ENCODE data around the gene TDG.

The TDG gene

GRCh38 chr12:103965590-103966504 lies at the start of gene TDG:
Gene TDG (plus strand): TSS chr12:103965872. CDS start chr12:103966038, 166 bp downstream.
- DNase-seq = peak; percentile 95

- no peak for DNase-seq
These were observed 47.8 kb upstream of the TDG start for GRCh38 chr12:103917873-103918272.

GRCh38 chr12:103924761-103925641 lies 40.7 kb upstream of the TDG start:
- peak; percentile 36 for DNase-seq

GRCh38 chr12:103928682-103929045 lies 37.0 kb upstream of the TDG start:
- DNase-seq = peak; percentile 32

- DNase-seq = peak; percentile 77
These were observed 36.5 kb upstream of the TDG start for GRCh38 chr12:103929046-103929783.

- no peak for DNase-seq
These were observed 36.0 kb upstream of the TDG start for GRCh38 chr12:103929784-103930033.

GRCh38 chr12:103930034-103930786 lies 35.5 kb upstream of the TDG start, which contains the start of gene HSP90B1:
Gene HSP90B1 (plus strand): TSS chr12:103930410. CDS start chr12:103930516, 106 bp downstream.
- peak; percentile 100 for DNase-seq

- peak; percentile 25 for DNase-seq
These were observed 34.6 kb upstream of the TDG start for GRCh38 chr12:103930787-103931735.

- DNase-seq = no peak
These were observed 32.4 kb upstream of the TDG start for GRCh38 chr12:103933237-103933636.

- no peak for DNase-seq
These were observed 29.0 kb upstream of the TDG start for GRCh38 chr12:103936679-103937078.

- no peak for DNase-seq
These were observed 20.7 kb upstream of the TDG start for GRCh38 chr12:103944964-103945363.

- no peak for DNase-seq
These were observed 17.7 kb upstream of the TDG start for GRCh38 chr12:103947871-103948555.

- DNase-seq = no peak
These were observed 16.8 kb upstream of the TDG start for GRCh38 chr12:103948746-103949406.

GRCh38 chr12:103952497-103952896 lies 13.2 kb upstream of the TDG start:
- no peak for DNase-seq

- DNase-seq = no peak
These were observed 9.7 kb upstream of the TDG start for GRCh38 chr12:103955811-103956508.

- no peak for DNase-seq
These were observed 9.1 kb upstream of the TDG start for GRCh38 chr12:103956509-103957027.

GRCh38 chr12:103957865-103958388 lies 7.7 kb upstream of the TDG start:
- DNase-seq = no peak

- no peak for DNase-seq
These were observed 7.1 kb upstream of the TDG start for GRCh38 chr12:103958621-103959020.
